ENCODE results near the gene SNRPB.

Gene SNRPB

DNA sequence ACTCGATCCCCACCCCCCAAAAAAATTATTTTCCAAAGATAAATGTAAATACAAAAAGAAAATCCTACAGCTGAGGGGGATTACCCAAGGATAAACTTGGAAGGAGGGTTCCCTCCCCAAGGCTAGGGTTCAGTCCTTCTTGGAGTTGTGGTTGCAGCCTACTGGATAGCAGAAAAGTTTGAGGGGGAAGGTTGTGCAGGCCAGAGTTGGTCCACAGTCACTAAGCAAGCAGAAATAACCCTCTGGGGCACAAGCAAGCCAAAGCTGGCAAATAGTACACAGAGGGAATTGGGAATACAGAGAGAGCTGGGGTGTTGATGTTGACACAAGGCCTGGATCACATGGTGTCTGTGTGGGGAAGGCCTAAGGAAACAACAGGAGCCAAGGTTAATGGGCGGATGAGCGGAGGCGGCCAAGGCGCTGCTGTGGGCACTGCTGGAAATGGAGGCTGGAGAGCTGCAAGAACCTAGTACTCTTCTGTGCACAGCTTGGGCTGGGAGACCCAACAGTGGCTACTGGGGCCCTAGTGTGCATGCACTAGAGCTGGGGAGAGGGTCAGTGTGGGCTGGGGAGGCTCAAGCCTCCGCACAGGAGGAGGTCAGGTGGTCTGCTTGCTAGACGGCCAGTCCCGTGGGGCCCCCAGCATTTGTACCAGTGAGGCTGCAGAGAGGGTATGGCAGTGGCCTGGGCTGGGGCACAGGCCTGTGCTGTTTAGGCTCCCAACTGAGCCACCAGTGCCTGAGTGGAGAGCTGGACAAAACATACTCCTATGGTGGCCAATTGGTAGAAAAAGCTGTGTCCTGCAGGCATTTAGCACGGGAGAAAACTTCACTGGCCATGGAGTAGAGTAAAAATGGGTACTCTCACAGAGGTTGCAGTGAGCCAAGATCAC lies 5.5 kb upstream of the SNRPB start:
- DNase-seq (ENCODE audit: low read depth in 2 of 2), result no peak

DNA sequence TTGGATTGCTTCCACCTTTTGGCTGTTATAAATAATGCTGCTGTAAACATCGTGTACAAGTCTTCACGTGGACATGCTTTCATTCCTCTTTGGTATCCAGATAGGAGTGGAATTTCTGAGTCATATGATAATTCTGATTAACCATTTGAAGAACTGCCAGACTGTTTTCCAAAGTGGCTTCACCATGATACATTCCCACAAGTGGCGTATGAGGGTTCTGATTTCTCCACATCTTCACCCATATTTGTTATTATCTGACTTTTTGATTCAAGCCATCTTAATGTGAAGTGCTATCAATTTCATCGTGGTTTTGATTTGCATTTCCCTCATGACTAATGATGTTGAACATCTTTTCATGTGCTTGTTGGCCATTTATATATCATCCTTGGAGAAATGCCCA lies 2.9 kb upstream of the SNRPB start:
- no peak for DNase-seq (ENCODE audit: low read depth in 2 of 2)

DNA sequence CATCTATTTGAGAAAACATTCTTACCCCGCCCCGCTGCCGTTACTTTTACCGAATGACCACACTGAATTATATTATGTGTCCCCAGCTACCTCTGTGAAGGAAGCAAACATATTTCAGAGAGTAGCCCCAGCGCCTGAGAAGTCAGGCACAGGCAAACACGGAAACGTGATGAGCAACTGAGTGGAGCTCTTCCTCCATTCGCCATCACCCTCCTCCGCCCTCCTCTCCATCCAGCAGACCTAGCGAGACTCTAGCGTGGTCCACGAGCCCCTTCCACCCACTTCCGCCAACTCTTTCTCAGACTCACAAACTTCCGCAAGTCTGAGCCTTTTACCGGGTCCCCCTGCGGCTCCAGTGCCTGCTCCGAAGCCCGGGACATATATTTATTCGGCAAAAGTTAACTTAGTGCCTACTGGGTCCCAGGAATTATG lies 582 bp downstream of the SNRPB start:
- peak; percentile 32 for DNase-seq (ENCODE audit: low read depth in 2 of 2)

GRCh38 chr20:2468581-2469407 lies 1.8 kb downstream of the SNRPB start:
- DNase-seq (ENCODE audit: low read depth in 2 of 2), result no peak

DNA sequence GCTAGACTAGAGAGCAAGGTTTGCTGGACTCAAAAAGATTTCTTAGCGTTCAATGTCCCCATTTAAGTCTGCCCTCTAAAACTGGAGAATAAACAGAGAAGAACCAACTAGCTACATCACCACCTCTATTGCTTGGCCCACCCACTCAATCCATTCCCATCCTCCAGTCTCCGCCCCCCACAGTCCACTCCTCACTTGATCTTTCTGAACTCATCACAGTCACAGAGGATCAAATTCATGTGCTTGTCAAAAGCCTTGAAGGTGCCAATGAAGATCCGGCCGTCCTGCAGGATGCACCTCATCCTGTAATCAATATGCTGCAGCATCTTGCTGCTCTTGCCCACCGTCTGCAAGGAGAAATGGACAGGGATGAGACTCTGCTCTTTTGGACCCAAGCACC lies 3.2 kb downstream of the SNRPB start:
- no peak for DNase-seq (ENCODE audit: low read depth in 2 of 2)

- DNase-seq (ENCODE audit: low read depth in 2 of 2), result no peak
Measured at GRCh38 chr20:2465100-2465499, 5.5 kb downstream of the SNRPB start.

- DNase-seq (ENCODE audit: low read depth in 2 of 2), result no peak
Measured at GRCh38 chr20:2463616-2464365, 6.8 kb downstream of the SNRPB start.

DNA sequence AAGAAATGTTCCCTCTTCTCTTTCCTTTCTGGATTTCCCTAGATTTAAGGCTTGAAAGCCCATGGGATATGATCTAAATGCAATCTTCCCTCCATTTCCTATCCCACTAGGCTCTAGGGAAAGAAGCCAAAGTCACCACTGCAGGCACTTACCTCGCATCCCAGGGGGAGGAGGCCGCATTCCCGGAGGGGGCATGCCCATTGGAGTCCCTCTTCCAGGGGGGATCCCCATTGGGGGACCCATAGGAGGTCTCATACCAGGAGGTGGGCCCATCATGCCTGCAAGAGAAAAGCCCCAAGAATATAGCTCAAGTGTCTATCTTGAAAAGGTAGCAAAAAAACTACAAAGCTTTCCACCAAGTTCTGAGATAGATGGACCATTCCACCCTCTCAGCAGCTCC lies 8.1 kb downstream of the SNRPB start:
- DNase-seq (ENCODE audit: low read depth in 2 of 2), result no peak

DNA sequence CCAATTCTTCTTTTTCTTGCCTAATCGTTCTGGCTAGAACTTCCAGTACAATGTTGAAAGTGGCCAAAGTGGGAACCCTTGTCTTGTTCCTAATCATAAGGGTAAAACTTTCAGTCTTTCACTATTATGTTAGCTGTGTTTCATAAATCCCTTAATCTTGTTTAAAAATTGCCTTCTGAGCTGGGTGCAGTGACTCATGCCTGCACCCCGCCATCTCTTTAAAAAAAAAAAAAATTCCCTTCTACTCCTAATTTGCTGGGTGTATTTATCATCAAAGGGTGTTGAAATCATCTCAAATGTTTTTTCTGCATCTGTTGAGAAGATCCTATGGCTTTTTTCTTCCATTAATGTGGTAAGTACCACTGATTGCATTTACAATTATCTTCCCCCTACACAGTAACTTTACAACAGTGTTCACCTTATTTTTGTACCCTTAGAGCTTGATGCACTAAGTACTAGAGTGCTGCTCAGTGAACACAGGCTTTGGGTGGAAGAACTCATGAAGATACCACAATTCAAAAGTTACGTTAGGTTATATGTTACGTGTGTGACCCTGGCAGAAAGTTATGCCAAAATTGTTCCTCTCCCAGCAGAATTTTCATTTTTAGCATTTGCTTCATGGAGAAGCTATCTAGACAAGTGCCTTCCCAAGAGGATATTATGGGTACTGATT lies 9.7 kb downstream of the SNRPB start:
- DNase-seq (ENCODE audit: low read depth in 2 of 2), result no peak

- DNase-seq (ENCODE audit: low read depth in 2 of 2), result no peak
Measured at GRCh38 chr20:2459981-2460751, 10.4 kb downstream of the SNRPB start.

- DNase-seq (ENCODE audit: low read depth in 2 of 2), result no peak
Measured at GRCh38 chr20:2458919-2459499, 11.6 kb downstream of the SNRPB start.

- DNase-seq (ENCODE audit: low read depth in 2 of 2), result no peak
Measured at GRCh38 chr20:2455771-2456497, 14.7 kb downstream of the SNRPB start.

DNA sequence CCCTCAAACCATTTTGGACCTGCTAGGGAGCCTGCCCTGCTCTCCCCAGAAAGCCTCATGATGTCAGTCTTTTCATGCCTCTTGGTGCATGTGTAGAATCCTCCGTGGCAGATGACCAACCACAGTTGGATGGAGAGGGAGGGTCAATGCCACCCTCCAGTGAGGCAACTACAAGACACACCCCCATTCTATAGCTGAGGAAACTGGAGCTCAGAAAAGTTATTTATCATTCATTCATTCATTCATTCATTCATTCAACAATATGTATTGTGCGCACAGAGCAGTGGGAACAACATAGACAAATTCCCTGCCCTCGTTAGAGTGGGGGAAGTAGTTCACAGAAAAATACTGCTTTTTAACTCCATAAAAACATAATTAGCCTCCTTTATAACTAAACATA lies 16.8 kb downstream of the SNRPB start:
- no peak for DNase-seq (ENCODE audit: low read depth in 2 of 2)

- DNase-seq (ENCODE audit: low read depth in 2 of 2), result peak; percentile 48 to 50
Measured at GRCh38 chr20:2451939-2452732, 18.5 kb downstream of the SNRPB start.

DNA sequence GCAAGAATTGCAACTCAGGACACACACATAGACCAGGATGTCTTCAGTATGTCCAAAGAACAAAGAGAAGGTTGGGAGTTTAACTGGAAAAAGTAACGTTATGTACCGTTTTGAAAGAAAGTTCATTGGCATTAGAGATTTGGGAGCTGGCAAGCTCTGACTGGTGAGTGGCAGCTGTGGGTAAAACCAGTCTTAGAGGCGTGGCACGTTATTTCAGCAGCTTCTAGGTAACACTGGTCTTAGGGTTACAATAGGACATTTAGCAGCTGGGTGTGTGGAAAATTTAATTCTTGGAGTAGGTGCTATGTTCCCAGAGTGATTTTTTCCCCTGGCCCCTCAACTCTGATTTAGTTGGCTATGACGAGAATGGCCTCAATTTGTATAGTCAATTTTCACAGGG lies 19.2 kb downstream of the SNRPB start:
- no peak for DNase-seq (ENCODE audit: low read depth in 2 of 2)

GRCh38 chr20:2449386-2449785 lies 21.2 kb downstream of the SNRPB start:
- DNase-seq (ENCODE audit: low read depth in 2 of 2), result no peak

DNA sequence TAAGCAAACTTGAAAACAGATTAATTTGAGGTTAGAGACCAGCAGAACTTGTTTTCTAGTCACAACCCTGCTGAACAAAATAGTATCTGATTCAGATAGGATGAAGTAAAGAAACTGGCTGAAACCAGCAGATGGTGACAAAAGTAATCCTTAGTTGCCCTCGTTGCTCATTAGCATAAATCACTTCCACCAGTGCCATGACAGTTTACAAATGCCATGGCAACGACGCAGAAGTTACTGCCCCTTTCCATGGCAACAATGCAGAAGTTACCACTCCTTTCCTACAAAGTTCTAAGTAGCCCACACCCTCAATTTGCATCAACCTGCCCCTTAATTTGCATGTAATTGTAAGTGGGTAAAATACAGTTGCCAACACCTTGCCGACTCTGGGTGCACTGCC lies 23.7 kb downstream of the SNRPB start:
- no peak for DNase-seq (ENCODE audit: low read depth in 2 of 2)

GRCh38 chr20:2431185-2431584 lies 39.4 kb downstream of the SNRPB start:
- no peak for DNase-seq (ENCODE audit: low read depth in 2 of 2)

- DNase-seq (ENCODE audit: low read depth in 2 of 2), result no peak
Measured at GRCh38 chr20:2430538-2430937, 40.1 kb downstream of the SNRPB start.
